Stimulated activated CD8-positive, alpha-beta memory T cell treated with anti-CD3 and anti-CD28 coated beads, Interleukin-4, amount 100 ng/mL, for 24 hours (primary cell): ENCODE data around the gene MYL5.
A peak's percentile ranks its signal among the peaks of the same experiment; 100 is the strongest.
"Not testable (repeated sequence)": the region's sequence is repeated elsewhere in the genome, so short reads cannot be mapped to it uniquely, and the experiment has no call there.

ENCODE experiments used
- DNase-seq: peaks from one replicate; pipeline ENCODE4 v3.0.0-alpha.2; 2020; ENCODE audit warnings: low read depth

MYL5 gene

GRCh38 chr4:674172-675035, at the start of gene MYL5, which contains the start of gene ATP5ME:
Gene MYL5 (plus strand): TSS chr4:674542. CDS start chr4:678027, 3,485 bp downstream.
Gene ATP5ME (minus strand): TSS chr4:674276. CDS start chr4:674247, 29 bp downstream.
- DNase-seq = peak; percentile 97

DNA sequence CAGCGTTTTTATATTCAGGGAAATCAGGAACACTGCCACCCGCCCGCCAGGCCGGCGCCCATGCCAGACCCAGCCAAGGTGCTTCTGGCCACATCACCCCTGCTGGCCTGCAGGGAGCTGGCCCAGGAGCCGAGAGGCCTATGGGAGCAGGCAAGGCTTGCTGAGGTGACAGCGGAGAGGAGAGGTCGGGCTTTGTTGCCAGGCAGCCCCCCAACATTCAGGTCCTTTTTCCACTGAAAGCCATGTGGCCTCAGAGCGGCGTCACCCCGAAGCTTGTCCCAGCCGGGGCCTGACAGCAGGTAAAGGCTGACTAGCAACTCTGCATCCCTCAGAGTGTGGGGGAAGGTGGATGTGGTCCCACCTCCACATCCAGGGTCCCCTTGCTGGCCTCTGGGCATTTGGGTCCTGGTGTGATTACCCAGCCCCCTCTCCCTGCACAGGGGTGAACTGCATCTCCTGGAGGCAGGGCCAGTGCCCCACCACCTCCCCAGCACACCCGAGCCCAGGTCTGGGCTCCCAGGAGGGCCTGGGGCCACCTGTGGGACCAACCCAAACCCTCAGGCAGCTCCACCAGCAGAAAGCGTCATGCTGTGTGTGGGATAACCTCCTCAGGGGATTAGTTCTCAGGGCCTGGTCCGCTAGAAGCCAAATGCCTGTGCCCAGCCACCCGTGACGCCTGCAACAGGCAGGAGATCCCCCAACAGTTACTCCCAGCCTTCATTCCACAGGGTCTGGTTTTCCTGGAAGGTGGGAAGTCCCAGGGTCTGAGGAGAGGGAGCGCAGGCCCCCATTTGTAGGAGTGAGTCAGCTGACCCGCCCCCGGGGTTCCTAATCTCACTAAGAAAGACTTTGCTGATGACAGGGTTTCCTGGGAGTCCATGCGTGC, 49.4 kb upstream of the MYL5 start, which contains the start of gene PDE6B:
PDE6B (plus strand) TSS at position 869 of the 886 bp plus-strand sequence. CDS start 54 bp downstream, outside the sequence.
- no peak for DNase-seq

- no peak for DNase-seq
Observed at GRCh38 chr4:625631-626161, 48.6 kb upstream of the MYL5 start.

GRCh38 chr4:626201-627091, 47.9 kb upstream of the MYL5 start:
- DNase-seq = no peak

DNA sequence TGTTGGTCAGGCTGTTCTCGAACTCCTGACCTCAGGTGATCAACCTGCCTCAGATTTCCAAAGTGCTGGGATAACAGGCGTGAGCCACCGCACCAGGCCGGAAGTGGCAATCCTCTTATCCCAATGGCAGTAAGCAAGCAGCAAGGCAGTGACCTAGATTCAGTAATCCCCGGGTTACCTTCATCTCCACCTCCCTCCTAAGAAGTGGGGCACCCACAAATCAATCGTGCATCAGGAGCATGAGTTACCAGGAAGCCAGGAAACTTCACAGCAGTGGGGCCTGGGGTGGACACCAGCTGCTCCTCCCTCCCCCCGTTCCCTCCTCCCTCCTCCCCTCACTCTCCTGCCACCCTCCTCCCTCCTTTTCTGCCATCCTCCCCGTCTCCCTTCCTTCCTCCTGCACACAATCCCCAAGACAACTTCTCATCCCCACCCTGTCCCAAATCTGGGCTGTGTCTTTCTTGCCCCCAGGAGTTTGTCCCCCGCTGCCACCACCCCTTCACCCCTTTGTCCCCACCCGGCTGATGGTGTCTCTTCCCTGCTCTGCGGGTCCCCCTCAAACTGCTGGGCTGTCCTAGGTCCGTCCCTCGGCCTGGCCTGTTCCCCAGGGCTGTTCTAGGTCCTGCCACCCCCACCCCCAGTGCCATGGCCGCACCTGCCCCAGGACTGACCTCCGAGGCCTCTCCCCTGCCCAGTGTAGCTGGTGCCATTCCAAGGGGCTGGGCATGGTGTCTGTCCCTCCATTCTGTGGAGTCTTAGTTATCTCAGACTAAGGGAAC, 46.8 kb upstream of the MYL5 start:
- DNase-seq = no peak

DNA sequence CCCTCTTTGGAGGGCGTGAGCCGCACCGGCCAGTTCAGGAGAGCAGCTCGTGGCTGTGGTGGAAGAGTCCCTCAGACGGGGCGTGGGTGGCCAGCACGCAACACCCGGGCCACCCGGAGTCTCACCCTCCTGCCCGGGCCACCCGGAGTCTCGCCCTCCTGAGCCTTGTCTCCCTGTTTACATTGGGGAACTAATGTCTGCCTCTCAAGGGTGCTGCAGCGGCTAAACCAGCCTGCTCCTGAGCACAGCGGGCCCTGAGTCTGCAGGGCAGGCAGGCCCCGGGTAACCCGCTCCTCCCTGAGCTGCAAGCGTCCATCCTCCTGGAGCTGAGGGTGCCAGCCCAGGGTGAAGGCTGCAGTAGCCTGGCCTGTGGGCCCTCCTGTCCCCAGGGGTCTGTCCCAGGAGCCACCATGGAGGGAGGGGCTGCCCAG, 46.0 kb upstream of the MYL5 start:
- no peak for DNase-seq

DNA sequence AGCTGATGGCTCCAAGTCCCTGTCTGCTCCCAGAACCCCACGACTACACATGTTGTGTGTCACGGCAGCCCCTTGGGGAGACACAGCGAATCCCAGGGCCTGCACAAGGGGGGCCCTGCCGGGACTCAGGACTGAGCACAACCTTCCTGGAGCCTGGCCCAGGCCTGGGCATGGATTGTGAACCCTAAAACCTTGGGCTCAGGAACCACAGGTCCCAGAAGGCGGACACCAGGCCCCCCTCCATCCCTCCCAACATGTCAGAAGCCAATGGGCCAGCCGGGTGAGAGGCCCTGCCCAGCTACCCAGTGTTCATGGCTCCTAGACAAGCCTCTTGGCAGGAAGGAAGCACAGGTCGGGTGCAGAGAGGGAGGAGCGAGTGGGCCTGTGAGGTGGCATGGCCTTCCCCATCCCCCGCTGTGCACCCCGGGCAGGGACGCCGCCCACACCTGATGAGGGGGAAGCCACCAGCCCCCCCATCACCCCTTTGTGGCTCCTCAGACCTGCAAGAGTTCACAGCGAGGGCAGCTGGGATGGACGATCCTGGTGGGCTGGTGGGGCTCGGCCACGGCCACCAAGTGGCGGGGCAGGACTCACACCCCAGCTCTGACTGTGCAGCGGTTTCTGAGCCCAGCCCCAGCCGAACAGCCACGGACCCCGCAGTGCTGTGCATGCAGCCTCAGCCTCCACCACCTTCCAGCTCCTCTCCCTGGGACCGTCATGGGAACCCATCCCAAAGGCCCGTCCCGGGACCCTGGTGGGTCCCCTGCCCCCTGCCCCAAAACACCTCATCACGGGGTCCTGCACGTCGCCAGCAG, 45.3 kb upstream of the MYL5 start:
- DNase-seq = no peak

GRCh38 chr4:629636-629914, 44.8 kb upstream of the MYL5 start:
- DNase-seq = no peak

- DNase-seq = no peak
Observed at GRCh38 chr4:629915-630641, 44.3 kb upstream of the MYL5 start.

DNA sequence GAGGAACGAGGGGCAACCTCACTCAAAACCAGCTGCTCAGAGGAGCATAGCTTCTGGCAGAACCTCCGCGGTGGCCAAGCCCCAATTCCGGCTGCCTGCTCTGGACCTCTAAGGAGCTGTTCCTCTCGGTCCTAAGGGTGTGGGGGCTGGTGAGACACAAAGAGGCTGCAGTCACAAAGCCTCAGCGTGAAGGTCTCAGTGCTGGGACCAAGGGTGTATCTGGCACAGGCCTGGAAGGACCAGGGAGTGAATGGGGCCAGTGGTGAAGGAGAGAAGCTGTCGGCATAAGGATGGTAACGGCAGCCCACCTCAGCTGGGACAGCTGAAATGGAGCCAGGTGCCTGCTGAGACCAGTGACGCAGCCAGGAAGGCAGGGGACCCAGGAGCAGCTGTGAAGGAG, 43.7 kb upstream of the MYL5 start:
- no peak for DNase-seq

- no peak for DNase-seq
Observed at GRCh38 chr4:632196-632790, 42.0 kb upstream of the MYL5 start.

- no peak for DNase-seq
Observed at GRCh38 chr4:632926-633325, 41.4 kb upstream of the MYL5 start.

GRCh38 chr4:633406-633805, 40.9 kb upstream of the MYL5 start:
- DNase-seq = no peak

DNA sequence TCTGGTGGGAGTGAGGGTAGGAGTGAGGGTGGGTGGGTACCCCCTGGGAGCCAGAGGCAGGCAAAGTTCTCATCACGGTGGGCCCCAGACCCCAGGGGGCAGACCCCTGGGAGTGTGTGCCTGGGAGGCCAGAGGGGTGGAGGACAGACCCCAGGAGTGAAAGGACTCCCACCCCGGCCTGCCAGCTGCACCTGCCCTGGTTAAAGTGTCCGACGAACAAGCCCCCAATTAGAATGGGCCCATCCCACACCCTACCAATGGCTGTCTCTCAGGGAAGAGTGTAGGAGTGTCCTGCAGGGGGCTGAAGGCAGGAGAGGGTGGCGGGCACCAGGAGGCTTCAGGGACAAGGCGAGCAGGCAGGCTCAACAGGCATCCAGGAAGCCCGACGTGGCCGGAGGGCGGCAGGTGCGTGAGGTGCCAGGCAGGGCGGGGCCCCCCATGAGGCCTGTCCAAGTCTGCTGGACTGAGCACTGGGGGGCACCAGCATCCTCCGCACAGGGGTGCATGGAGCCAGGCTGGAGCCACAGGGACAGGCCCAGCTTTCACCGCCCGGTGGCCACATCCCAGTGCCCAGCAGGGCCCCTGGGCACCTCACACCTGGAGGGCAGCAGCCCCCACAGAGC, 40.3 kb upstream of the MYL5 start:
- no peak for DNase-seq

DNA sequence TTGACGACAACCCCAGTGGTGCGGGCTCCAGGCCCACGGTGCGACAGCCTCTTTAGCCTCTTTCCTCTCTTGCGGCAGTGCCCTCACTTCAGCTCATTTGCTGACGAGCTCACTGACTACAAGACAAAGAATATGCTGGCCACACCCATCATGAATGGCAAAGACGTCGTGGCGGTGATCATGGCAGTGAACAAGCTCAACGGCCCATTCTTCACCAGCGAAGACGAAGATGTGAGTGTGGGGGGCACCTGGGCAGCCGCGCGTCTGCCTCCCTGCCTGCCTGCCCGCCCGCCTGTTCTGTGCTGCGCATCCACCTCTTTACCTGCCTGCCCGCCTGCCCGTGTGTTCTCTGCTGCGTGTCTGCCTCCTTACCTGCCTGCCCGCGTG, 39.8 kb upstream of the MYL5 start:
- DNase-seq = no peak

GRCh38 chr4:635066-635835, 39.1 kb upstream of the MYL5 start:
- DNase-seq = not testable (repeated sequence)

GRCh38 chr4:635851-636627, 38.3 kb upstream of the MYL5 start:
- DNase-seq = no peak
